ENCODE measurements around the gene TP53RK. TPM values are rescaled to one million over a fixed set of nuclear protein-coding genes. Genes with fewer than 3 reads are reported as not detected.

The TP53RK gene
- total RNA-seq, 1 experiment from 2014 or later = 21.5 TPM

DNA sequence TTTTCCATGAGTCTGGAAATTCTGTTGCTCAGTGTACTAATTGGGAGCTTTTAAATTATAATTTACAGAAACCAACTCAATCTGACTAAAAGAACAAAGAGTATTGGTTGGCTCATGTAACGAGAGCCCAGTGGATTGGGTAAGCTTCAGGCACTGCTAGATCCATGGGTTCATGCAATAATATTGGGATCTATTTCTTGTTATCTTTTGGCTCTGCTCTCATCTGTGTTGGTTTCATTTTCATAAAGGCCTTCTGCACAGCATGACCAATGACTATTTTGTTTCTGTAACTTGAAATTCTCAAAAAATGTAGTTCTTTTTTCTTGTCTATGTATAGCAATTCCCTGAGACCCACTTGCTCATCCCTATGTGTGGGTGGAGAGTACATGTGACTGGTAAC lies 32.2 kb upstream of the TP53RK start:
- WGBS (ENCODE audit: extremely low coverage, insufficient read length, low lambda C conversion rate) = no CpG with 5 or more reads among the region's 1 CpG
- no peak overlapping the region for H2AFZ ChIP-seq (ENCODE audit: low read length)
- H3K27ac ChIP-seq (ENCODE audit: insufficient read length, low read depth, low read length) = no peak overlapping the region
- H2BK20ac ChIP-seq (ENCODE audit: low read depth, low read length, poor library complexity, severe bottlenecking) = no peak overlapping the region
- no peaks in the 10 kb centered on the region for H3K9me3 ChIP-seq (ENCODE audit: control insufficient read depth, low read depth, low read length)
- no peak overlapping the region for H2AK5ac ChIP-seq (ENCODE audit: insufficient read length, low read length)
- peaks cover 15 to 26% (median 18%) of the 10 kb centered on the region in 3 experiments for H3K36me3 Mint-ChIP-seq (ENCODE audit: insufficient read depth in 1 of 3, low read depth in 3 of 3)
- no peak overlapping the region for H3K4me3 Mint-ChIP-seq
- no peak overlapping the region for H3K14ac ChIP-seq (ENCODE audit: insufficient read depth, low read length)
- H3K23me2 ChIP-seq (ENCODE audit: insufficient read length, low read depth, low read length, poor library complexity, severe bottlenecking) = no peaks in the 10 kb centered on the region
- no peaks in the 10 kb centered on the region for H3K79me2 ChIP-seq (ENCODE audit: insufficient read depth, low read length)
- DNase-seq = no peak
- no peak overlapping the region for H4K8ac ChIP-seq (replicated peaks; ENCODE audit: insufficient read length, low read depth, low read length)
- no peak overlapping the region for H3K4ac ChIP-seq (ENCODE audit: low read depth, low read length)
- no peak overlapping the region for H4K91ac ChIP-seq (ENCODE audit: insufficient read length, low read depth, low read length)
- H3K4me2 ChIP-seq (ENCODE audit: insufficient read depth, insufficient read length, low read length) = no peak overlapping the region
- H3K18ac ChIP-seq (ENCODE audit: insufficient read length, low read depth, low read length) = no peak overlapping the region
- no peaks in the 10 kb centered on the region for H3K79me1 ChIP-seq (ENCODE audit: insufficient read depth, low read depth, low read length, poor library complexity, severe bottlenecking)
- no peak for TF ChIP-seq CTCF (conservative IDR thresholded peaks at IDR 0.05)
- H2BK120ac ChIP-seq (ENCODE audit: low read depth, low read length, poor library complexity, severe bottlenecking) = no peak overlapping the region
- H3K27me3 ChIP-seq (ENCODE audit: insufficient read depth, low read length) = no peaks in the 10 kb centered on the region
- 0 out of 4 replicates have a peak, but pooled peaks cover 0 to 2% of the 10 kb centered on the region in 2 experiments for H3K4me1 Mint-ChIP-seq
- no peak overlapping the region for H4K5ac ChIP-seq (ENCODE audit: insufficient read length, low read depth, low read length)
- H2BK12ac ChIP-seq (ENCODE audit: insufficient read length, low read depth, low read length) = no peak overlapping the region
- no peak overlapping the region for H3K56ac ChIP-seq (ENCODE audit: insufficient read length, low read depth, low read length)
- H3K23ac ChIP-seq (ENCODE audit: insufficient read length, low read depth, low read length) = no peak overlapping the region
- no peak overlapping the region for H3K27ac Mint-ChIP-seq
- peaks cover 3 to 7% of the 10 kb centered on the region in 2 experiments; a peak in 3 of 5 replicates for H3K9me3 Mint-ChIP-seq
- H3K9ac ChIP-seq (ENCODE audit: extremely low read depth, insufficient read length, low read length) = no peak overlapping the region
- no peak overlapping the region for H3T11ph ChIP-seq (ENCODE audit: low read length)
- no peaks in the 10 kb centered on the region for H4K20me1 ChIP-seq (ENCODE audit: control insufficient read depth, insufficient read depth, insufficient read length)
- H2BK15ac ChIP-seq (ENCODE audit: low read depth, low read length) = no peak overlapping the region
- no peaks in the 10 kb centered on the region for H3K27me3 Mint-ChIP-seq (ENCODE audit: low read depth)
- no peaks in the 10 kb centered on the region for H3K4me1 ChIP-seq (ENCODE audit: insufficient read depth, low read length)
- no peak overlapping the region for H2BK5ac ChIP-seq (ENCODE audit: insufficient read length, low read length)
